Endodermal cell (in vitro differentiated cells): ENCODE results near the gene BTBD18. TPM values are rescaled to one million over a fixed set of nuclear protein-coding genes. Genes with fewer than 3 reads are reported as not detected.
A peak's percentile ranks its signal among the peaks of the same experiment; 100 is the strongest.

Experiments
- DNase-seq: peaks from one replicate; pipeline ENCODE4 v3.0.0-alpha.2; 2017
- H3K27ac ChIP-seq: 2 replicates; pipeline ENCODE4 v1.5.1; 2013; ENCODE audit warnings: mild to moderate bottlenecking, low read depth, low read length, moderate library complexity
- H3K27me3 ChIP-seq: 2 replicates; pipeline ENCODE4 v1.6.1; 2013; ENCODE audit warnings: mild to moderate bottlenecking, low read length, moderate library complexity; ENCODE audit not compliant: insufficient read depth, control insufficient read depth, poor library complexity, severe bottlenecking
- H3K36me3 ChIP-seq: 2 replicates; pipeline ENCODE4 v1.7.0; 2013; ENCODE audit warnings: mild to moderate bottlenecking, low read length, moderate library complexity; ENCODE audit not compliant: control insufficient read depth, insufficient read depth
- H3K4me1 ChIP-seq: one replicate; pipeline ENCODE4 v1.7.0; 2013; ENCODE audit warnings: low read length; ENCODE audit not compliant: control insufficient read depth, insufficient read depth
- H3K4me3 ChIP-seq: 2 replicates; pipeline ENCODE4 v1.5.1; 2013; ENCODE audit warnings: mild to moderate bottlenecking, low read length, moderate library complexity
- H3K9ac ChIP-seq: 2 replicates; pipeline ENCODE4 v1.6.1; 2013; ENCODE audit warnings: mild to moderate bottlenecking, low read length, moderate library complexity; ENCODE audit not compliant: poor library complexity, severe bottlenecking; ENCODE audit errors: extremely low read depth
- H3K9me3 ChIP-seq: 2 replicates; pipeline ENCODE4 v1.6.1; 2013; ENCODE audit warnings: mild to moderate bottlenecking, low read length, moderate library complexity; ENCODE audit not compliant: control insufficient read depth
- H3K27ac Mint-ChIP-seq: 2 replicates; pipeline ENCODE4 v1.8.0; 2020; ENCODE audit warnings: mixed read lengths
- H3K27me3 Mint-ChIP-seq: 2 replicates; pipeline ENCODE4 v1.8.0; 2021; ENCODE audit warnings: mild to moderate bottlenecking, mixed read lengths; ENCODE audit not compliant: insufficient read depth
- H3K36me3 Mint-ChIP-seq: 2 replicates; pipeline ENCODE4 v1.8.0; 2020; ENCODE audit warnings: low read depth, mixed read lengths
- H3K4me1 Mint-ChIP-seq: 2 replicates; pipeline ENCODE4 v1.8.0; 2020; ENCODE audit warnings: mixed read lengths
- H3K4me3 Mint-ChIP-seq: 2 replicates; pipeline ENCODE4 v1.8.0; 2020; ENCODE audit warnings: mild to moderate bottlenecking, moderate library complexity, mixed read lengths
- H3K9me3 Mint-ChIP-seq: 2 replicates; pipeline ENCODE4 v1.8.0; 2020; ENCODE audit warnings: mild to moderate bottlenecking, mixed read lengths
- WGBS, 2 experiments: methylation state at CpG; one replicate each; pipeline versions ENCODE4 v1.1.5 to v1.1.7; 2013; ENCODE audit warnings: missing lambda C conversion rate in 2 of 2, mixed read lengths in 1 of 2; ENCODE audit not compliant: insufficient coverage in 1 of 2, insufficient read length in 1 of 2; 5-methylcytosine and 5-hydroxymethylcytosine counted together
- total RNA-seq, 2 donors: library from RNA; stranded (reverse); fragmentation: NEBNext Ultra II Directional in 1 of 2; extraction: Animal tissue kit (Norgen Biotek cat#: 25700) in 1 of 2; gene quantifications; 2 replicates in 1 of 2; 3 replicates in 1 of 2; pipeline ENCODE4 v1.2.1, GENCODE V29; 2021
- TF ChIP-seq, protein P1 (sequence below): fragments of 200-600 bp; sonication (generic); conservative IDR thresholded peaks from 2 replicates; pipeline ENCODE4 v1.5.0; 2021; ENCODE audit warnings: antibody characterized with exemption, mild to moderate bottlenecking

Gene BTBD18
- total RNA-seq, 2 donors from 2014 or later, result not detected

DNA sequence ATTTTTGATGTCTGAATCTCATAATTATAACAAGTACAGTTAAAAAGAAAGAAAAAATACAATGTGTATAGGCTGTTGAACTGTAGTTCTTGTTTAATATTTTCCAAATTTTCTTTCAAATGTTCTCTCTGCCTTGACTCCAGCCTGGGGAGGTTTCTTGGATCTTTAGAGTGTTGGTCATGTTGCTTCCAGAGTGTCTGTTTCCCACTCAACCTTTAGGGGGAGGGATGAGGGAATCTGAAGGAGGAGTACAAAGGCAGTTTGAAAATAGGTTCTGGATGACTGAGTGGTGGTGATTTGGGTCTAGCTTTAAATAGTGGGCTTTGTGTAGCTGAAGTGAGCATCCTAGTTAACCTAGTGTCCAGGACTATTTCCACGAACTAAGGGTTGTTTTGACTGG is 11.9 kb upstream of the BTBD18 start:
- no peaks in the 10 kb centered on the region for H3K9me3 Mint-ChIP-seq
- Histone ChIP-seq H3K36me3 (peaks cover 6% of the 10 kb centered on the region), H3K9ac (peak overlapping the region; percentile 96), H3K4me3 (peak overlapping the region; percentile 90), H3K27me3 (no peaks in the 10 kb centered on the region), H3K27ac (peak overlapping the region; percentile 21), H3K4me1 (no peaks in the 10 kb centered on the region), H3K9me3 (no peaks in the 10 kb centered on the region)
- WGBS, 2 experiments, result 6% methylated on average over 1 of the region's 1 CpG; no CpG with 5 or more reads in 1 of the 2 experiments
- peaks cover 29% of the 10 kb centered on the region for H3K4me1 Mint-ChIP-seq
- peak overlapping the region; percentile 93 for H3K27ac Mint-ChIP-seq
- peaks cover 14% of the 10 kb centered on the region for H3K36me3 Mint-ChIP-seq
- peak overlapping the region; percentile 85 for H3K4me3 Mint-ChIP-seq
- DNase-seq, result no peak
- TF ChIP-seq, protein P1, sequence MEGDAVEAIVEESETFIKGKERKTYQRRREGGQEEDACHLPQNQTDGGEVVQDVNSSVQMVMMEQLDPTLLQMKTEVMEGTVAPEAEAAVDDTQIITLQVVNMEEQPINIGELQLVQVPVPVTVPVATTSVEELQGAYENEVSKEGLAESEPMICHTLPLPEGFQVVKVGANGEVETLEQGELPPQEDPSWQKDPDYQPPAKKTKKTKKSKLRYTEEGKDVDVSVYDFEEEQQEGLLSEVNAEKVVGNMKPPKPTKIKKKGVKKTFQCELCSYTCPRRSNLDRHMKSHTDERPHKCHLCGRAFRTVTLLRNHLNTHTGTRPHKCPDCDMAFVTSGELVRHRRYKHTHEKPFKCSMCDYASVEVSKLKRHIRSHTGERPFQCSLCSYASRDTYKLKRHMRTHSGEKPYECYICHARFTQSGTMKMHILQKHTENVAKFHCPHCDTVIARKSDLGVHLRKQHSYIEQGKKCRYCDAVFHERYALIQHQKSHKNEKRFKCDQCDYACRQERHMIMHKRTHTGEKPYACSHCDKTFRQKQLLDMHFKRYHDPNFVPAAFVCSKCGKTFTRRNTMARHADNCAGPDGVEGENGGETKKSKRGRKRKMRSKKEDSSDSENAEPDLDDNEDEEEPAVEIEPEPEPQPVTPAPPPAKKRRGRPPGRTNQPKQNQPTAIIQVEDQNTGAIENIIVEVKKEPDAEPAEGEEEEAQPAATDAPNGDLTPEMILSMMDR, result peak; percentile 68
- H3K27me3 Mint-ChIP-seq, result no peaks in the 10 kb centered on the region

GRCh38 chr11:57762235-57762861 is 10.7 kb upstream of the BTBD18 start:
- TF ChIP-seq, protein P1, result no peak
- H3K36me3 Mint-ChIP-seq, result peaks cover 8% of the 10 kb centered on the region
- peak overlapping the region; percentile 90 for H3K4me3 ChIP-seq
- no peaks in the 10 kb centered on the region for H3K27me3 Mint-ChIP-seq
- no peaks in the 10 kb centered on the region for H3K27me3 ChIP-seq
- H3K4me1 ChIP-seq, result no peaks in the 10 kb centered on the region
- peak overlapping the region; percentile 96 for H3K9ac ChIP-seq
- H3K27ac Mint-ChIP-seq, result peak overlapping the region; percentile 99
- H3K36me3 ChIP-seq, result peaks cover 4% of the 10 kb centered on the region
- H3K4me1 Mint-ChIP-seq, result peaks cover 29% of the 10 kb centered on the region
- H3K27ac ChIP-seq, result peak overlapping the region; percentile 80
- H3K9me3 ChIP-seq, result no peaks in the 10 kb centered on the region
- H3K9me3 Mint-ChIP-seq, result no peaks in the 10 kb centered on the region
- no peak for DNase-seq
- 0 to 1% methylated on average over 4 to 9 of the region's 9 CpGs for WGBS, 2 experiments
- H3K4me3 Mint-ChIP-seq, result peak overlapping the region; percentile 85

- H3K4me1 ChIP-seq, result no peaks in the 10 kb centered on the region
- H3K27ac Mint-ChIP-seq, result peak within 1 kb of the TSS; percentile 99
- no peaks in the 10 kb centered on the region for H3K9me3 ChIP-seq
- peaks cover 3% of the 10 kb centered on the region for H3K36me3 Mint-ChIP-seq
- H3K4me3 ChIP-seq, result peak within 1 kb of the TSS; percentile 90
- peak within 1 kb of the TSS; percentile 80 for H3K27ac ChIP-seq
- H3K27me3 Mint-ChIP-seq, result no peaks in the 10 kb centered on the region
- TF ChIP-seq, protein P1, result peak; percentile 12
- H3K36me3 ChIP-seq, result no peaks in the 10 kb centered on the region
- H3K27me3 ChIP-seq, result no peaks in the 10 kb centered on the region
- no peaks in the 10 kb centered on the region for H3K9me3 Mint-ChIP-seq
- peaks cover 29% of the 10 kb centered on the region for H3K4me1 Mint-ChIP-seq
- H3K9ac ChIP-seq, result peak within 1 kb of the TSS; percentile 96
- H3K4me3 Mint-ChIP-seq, result peak within 1 kb of the TSS; percentile 85
- DNase-seq, result peak; percentile 91
- 0 to 14% methylated on average over 5 to 12 of the region's 13 CpGs for WGBS, 2 experiments
Observed at GRCh38 chr11:57761301-57762234, 9.9 kb upstream of the BTBD18 start, which contains the start of gene CTNND1. TSS of gene CTNND1 (plus strand) at chr11:57761802. CDS start at chr11:57791479, 29,677 bp downstream.
